HL-60 (cell line): Measurements from ENCODE around the gene ABI3BP.

Experiments used
- DNase-seq, 2 experiments: peaks; one replicate each; pipeline ENCODE4 v3.0.0-alpha.2; 2010 to 2020; ENCODE audit warnings: low read depth in 1 of 2, low spot score in 1 of 2
- H3K27ac ChIP-seq: fragments of 250-450 bp; sonication (Bioruptor Pico); replicated peaks from 2 replicates; pipeline ENCODE4 v1.5.1; 2020; ENCODE audit warnings: mild to moderate bottlenecking, moderate library complexity
- H3K27me3 ChIP-seq: fragments of 250-450 bp; sonication (Bioruptor Pico); 2 replicates; pipeline ENCODE4 v1.5.1; 2021; ENCODE audit warnings: mild to moderate bottlenecking, moderate library complexity; ENCODE audit not compliant: insufficient read depth, poor library complexity, severe bottlenecking
- H3K4me3 ChIP-seq: replicated peaks from 2 replicates; pipeline ENCODE4 v1.5.1; 2011; ENCODE audit warnings: mild to moderate bottlenecking, control low read depth, low read length; ENCODE audit not compliant: insufficient read depth
- GABPA ChIP-seq: IDR thresholded peaks from 2 replicates; pipeline ENCODE4 v1.6.1; 2012; ENCODE audit warnings: low read depth
- POLR2AphosphoS5 ChIP-seq: IDR thresholded peaks from 2 replicates; pipeline ENCODE4 v1.6.1; 2012; ENCODE audit warnings: low read depth
- SPI1 ChIP-seq: IDR thresholded peaks from 2 replicates; pipeline ENCODE4 v1.6.1; 2012; ENCODE audit warnings: low read depth, mild to moderate bottlenecking, borderline replicate concordance
- TF ChIP-seq, protein P1 (sequence below): IDR thresholded peaks from 2 replicates; pipeline ENCODE4 v1.6.1; 2012; ENCODE audit warnings: low read depth; ENCODE audit not compliant: insufficient replicate concordance
- TF ChIP-seq, protein P2 (sequence below): IDR thresholded peaks from one replicate; pipeline ENCODE4 v1.5.1; 2011; ENCODE audit warnings: low read length, control low read depth, inconsistent platforms; ENCODE audit not compliant: insufficient read depth

ABI3BP gene

DNA sequence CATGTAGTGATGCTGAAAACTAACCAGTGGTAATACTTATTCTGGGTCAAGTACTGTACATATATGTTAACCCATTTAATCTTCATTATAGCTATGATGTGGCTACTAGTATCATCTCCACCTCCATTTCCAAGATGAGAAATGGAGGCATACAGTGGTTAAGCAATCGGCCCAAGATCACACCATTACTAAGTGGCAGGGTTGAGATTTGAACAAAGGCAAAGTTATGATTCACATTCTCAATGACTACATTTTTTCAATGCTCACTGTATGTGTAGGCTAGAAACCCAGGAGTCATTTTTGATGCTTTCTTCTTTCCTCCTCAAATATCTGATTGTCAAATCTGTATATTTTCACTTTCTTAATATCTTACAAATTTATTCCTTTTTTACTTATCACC lies 30.2 kb downstream of the ABI3BP start:
- TF ChIP-seq, protein P1, sequence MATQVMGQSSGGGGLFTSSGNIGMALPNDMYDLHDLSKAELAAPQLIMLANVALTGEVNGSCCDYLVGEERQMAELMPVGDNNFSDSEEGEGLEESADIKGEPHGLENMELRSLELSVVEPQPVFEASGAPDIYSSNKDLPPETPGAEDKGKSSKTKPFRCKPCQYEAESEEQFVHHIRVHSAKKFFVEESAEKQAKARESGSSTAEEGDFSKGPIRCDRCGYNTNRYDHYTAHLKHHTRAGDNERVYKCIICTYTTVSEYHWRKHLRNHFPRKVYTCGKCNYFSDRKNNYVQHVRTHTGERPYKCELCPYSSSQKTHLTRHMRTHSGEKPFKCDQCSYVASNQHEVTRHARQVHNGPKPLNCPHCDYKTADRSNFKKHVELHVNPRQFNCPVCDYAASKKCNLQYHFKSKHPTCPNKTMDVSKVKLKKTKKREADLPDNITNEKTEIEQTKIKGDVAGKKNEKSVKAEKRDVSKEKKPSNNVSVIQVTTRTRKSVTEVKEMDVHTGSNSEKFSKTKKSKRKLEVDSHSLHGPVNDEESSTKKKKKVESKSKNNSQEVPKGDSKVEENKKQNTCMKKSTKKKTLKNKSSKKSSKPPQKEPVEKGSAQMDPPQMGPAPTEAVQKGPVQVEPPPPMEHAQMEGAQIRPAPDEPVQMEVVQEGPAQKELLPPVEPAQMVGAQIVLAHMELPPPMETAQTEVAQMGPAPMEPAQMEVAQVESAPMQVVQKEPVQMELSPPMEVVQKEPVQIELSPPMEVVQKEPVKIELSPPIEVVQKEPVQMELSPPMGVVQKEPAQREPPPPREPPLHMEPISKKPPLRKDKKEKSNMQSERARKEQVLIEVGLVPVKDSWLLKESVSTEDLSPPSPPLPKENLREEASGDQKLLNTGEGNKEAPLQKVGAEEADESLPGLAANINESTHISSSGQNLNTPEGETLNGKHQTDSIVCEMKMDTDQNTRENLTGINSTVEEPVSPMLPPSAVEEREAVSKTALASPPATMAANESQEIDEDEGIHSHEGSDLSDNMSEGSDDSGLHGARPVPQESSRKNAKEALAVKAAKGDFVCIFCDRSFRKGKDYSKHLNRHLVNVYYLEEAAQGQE: no peak
- TF ChIP-seq GABPA (no peak), SPI1 (no peak), POLR2AphosphoS5 (no peak)
- TF ChIP-seq, protein P2, sequence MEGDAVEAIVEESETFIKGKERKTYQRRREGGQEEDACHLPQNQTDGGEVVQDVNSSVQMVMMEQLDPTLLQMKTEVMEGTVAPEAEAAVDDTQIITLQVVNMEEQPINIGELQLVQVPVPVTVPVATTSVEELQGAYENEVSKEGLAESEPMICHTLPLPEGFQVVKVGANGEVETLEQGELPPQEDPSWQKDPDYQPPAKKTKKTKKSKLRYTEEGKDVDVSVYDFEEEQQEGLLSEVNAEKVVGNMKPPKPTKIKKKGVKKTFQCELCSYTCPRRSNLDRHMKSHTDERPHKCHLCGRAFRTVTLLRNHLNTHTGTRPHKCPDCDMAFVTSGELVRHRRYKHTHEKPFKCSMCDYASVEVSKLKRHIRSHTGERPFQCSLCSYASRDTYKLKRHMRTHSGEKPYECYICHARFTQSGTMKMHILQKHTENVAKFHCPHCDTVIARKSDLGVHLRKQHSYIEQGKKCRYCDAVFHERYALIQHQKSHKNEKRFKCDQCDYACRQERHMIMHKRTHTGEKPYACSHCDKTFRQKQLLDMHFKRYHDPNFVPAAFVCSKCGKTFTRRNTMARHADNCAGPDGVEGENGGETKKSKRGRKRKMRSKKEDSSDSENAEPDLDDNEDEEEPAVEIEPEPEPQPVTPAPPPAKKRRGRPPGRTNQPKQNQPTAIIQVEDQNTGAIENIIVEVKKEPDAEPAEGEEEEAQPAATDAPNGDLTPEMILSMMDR: no peak

DNA sequence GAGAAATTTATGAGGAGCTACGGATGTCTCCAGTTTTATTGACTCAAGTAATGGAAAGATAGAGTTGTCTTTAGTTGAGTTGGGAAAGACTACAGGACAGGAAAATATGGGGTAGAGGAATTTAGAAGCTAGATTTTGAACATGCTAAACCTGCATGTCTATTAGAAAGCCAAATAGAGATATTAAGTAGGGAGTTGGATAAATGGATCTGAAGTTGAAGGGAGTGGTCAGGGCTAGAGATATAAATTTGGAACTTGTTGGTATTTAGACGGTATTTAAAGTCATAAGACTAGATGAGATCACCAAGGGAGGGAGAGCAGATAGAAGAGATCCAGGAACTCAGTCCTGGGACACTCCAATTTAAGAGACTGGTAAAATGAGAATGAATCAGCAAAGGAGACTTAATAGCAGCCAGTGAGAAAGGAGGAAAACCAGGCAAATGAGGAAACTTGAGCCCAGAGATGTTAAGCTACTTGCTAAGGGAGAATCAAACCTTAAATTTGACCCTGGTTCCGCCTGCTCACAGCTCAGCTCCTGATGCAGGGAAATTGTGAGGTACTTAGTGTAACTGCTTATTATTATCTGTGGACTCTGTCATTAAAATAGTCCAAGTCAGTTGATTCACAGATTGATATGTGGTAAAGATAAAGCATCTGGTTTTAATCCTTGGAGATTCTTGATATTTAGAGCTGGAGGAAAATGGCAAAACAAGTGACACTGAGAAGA lies 35.8 kb downstream of the ABI3BP start:
- no peak for DNase-seq
- TF ChIP-seq SPI1 (no peak), GABPA (no peak), POLR2AphosphoS5 (no peak)
- TF ChIP-seq, protein P2: no peak
- TF ChIP-seq, protein P1: no peak
- no peak overlapping the region for H3K27ac ChIP-seq
- H3K27me3 ChIP-seq: no peaks in the 10 kb centered on the region
- no peak overlapping the region for H3K4me3 ChIP-seq

More for the DNA sequence above, 30.2 kb downstream of the ABI3BP start:
- no peaks in the 10 kb centered on the region for H3K27me3 ChIP-seq
- H3K27ac ChIP-seq: no peak overlapping the region
- no peak for DNase-seq
- no peak overlapping the region for H3K4me3 ChIP-seq

DNA sequence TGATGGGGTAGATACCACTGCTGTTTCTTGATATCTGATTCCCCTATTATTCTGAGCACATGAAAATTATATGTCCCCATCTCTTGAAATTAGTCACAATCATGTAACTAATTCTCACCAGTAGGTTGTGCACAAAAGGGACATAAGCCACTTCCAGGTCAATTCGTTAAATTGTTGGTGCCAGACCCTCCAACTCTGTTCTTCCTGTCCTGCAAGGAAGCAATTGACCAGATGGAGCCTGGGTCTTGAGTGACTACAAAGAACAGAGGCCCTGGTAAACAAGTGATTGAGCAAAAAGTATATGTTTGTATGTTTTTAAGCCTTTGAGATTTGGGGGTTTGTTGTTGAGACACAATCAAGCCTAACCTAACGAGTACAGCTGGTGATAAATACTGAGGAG lies 36.9 kb downstream of the ABI3BP start:
- Histone ChIP-seq H3K27me3 (no peaks in the 10 kb centered on the region), H3K27ac (no peak overlapping the region), H3K4me3 (no peak overlapping the region)
- no peak for TF ChIP-seq SPI1
- no peak for DNase-seq

DNA sequence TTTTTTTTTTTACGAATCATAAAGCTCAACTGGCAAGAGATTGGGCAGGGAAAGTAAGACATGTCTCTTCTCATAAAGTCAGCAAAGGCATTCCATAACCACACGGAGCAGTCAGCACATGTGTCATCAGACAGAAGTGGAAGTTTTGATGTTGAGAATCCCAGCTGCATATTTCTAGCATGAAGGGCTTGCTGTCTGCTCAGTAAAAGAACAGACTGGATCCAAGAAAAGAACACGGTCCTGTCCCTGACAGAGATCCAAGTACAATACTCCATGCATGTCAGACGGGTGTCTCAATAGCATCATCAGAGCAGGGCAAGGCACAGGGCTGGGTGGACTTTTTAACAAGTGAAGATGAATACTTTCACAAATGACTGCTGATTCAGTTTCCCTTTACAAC lies 38.2 kb downstream of the ABI3BP start:
- no peak overlapping the region for H3K4me3 ChIP-seq
- TF ChIP-seq, protein P1: no peak
- TF ChIP-seq, protein P2: no peak
- no peak for TF ChIP-seq SPI1
- TF ChIP-seq GABPA: no peak
- no peak for DNase-seq
- no peak overlapping the region for H3K27ac ChIP-seq
- no peaks in the 10 kb centered on the region for H3K27me3 ChIP-seq
